Skin of body (tissue), 2 donors: ENCODE measurements around the gene VPS41. TPM values are rescaled to one million over a fixed set of nuclear protein-coding genes. Genes with fewer than 3 reads are reported as not detected.

ENCODE experiments used
- DNase-seq: peaks from one replicate; lab custom pipeline; 2025; lab: John Stamatoyannopoulos, UW
- total RNA-seq: library from RNA; depleted of rRNA; stranded (reverse); fragments of >200 nt; gene quantifications from one replicate; pipeline ENCODE4 v1.2.3, GENCODE V29; 2014

VPS41 gene
- total RNA-seq, 1 donor from 2014 or later, result 44.6 TPM

DNA sequence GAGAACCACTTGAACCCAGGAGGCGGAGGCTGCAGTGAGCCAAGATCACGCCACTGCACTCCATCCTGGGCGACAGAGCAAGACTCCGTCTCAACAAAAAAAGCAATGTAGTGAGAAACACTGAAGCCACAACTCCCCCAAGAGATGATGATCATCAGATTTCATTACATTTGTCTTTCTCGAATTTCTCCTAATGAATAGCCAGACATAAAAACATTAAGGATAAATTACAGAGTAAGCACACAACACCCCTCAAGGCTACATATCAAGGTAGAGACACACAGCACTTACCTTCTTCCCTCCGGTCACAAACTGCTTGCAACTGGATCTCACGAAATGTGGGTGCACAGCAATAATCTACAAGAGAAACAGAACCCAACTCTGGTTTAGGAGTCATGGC is 91.5 kb downstream of the VPS41 start:
- DNase-seq, result no peak

DNA sequence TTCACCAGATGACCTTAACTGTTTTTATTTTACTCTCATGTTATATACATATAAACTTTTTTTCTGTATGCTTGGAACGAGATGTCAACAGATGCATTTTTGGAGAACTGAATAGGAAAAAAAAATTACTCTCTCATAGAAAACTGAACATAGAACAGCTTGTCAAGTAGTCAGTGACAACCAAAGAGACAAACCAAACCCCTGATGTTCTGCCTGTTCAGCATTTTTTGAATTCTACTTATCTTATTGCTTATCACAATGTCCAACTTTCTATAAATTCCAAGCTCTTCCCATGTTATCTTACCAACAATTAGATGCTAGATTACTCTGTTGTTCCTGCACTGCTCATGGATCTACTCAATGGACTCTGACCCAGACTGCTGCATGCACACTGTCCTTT is 95.2 kb downstream of the VPS41 start:
- DNase-seq, result no peak

DNA sequence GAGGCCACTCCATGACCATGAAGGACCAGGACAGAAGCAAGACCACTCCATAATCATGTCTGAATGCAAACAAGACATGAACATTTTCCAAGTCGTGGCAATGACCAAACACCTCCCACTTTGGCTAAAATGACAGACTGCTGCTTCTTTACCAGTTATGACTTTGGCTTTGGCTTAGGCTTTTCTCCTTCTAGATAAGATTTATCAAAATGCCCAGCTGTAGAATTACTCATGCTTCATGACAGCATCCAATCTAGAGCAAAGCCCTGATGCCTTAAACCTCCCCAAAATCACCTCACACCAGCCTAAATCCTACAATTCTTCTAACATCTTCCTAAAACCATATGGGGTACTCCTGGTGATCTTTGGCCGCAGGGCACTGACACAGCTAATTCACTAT is 102.1 kb downstream of the VPS41 start:
- DNase-seq, result no peak

DNA sequence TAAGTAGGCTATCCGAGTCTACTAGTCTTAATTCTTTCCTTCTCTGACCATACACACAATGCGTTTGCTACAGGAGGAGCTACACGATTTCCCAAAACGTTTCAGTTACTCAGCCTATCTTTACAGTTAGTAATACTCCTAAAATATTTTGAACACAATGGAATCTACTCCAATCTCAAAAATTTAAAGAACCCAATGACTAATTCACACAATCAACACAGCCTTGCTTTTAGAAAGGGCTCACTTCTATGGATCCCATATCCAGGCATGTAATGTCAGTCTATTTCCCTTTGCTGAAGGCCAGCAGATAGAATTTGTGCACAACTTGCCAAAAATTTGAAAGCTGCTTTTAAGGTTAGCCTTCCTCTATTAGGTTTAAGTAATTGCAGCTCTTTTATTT is 107.2 kb downstream of the VPS41 start:
- DNase-seq, result no peak

DNA sequence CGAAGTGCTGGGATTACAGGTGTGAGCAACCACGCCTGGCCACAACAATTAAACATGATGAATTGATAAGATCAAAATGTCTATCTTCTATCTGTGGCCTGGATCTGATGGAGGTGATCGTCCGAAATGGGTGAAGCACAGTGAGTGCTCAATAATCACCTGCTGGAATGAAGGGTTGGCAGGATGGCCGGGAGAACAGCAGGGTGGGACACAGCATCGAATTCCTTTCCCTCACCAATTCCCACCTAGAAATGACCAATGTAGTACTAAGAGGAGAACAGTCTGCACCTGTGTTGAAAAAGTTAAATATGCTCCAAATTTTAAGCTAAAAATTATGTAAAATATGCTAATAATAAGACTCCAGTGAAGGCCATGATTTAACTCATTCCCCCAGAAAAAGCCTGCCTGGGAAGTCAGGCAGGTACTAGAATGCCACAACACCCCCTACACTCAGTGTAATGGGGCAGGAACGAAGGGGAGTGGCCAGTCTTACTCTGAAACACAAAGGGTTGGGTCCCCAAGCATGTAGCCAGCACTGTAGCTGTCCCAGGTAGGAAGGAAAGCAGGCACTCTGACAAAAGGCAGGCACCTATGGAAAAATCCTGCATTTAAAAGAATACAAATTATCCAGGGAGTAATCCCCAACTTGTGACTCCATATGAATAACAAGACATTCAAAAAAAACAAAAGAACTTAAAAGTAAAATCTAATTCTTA is 110.3 kb downstream of the VPS41 start:
- no peak for DNase-seq

DNA sequence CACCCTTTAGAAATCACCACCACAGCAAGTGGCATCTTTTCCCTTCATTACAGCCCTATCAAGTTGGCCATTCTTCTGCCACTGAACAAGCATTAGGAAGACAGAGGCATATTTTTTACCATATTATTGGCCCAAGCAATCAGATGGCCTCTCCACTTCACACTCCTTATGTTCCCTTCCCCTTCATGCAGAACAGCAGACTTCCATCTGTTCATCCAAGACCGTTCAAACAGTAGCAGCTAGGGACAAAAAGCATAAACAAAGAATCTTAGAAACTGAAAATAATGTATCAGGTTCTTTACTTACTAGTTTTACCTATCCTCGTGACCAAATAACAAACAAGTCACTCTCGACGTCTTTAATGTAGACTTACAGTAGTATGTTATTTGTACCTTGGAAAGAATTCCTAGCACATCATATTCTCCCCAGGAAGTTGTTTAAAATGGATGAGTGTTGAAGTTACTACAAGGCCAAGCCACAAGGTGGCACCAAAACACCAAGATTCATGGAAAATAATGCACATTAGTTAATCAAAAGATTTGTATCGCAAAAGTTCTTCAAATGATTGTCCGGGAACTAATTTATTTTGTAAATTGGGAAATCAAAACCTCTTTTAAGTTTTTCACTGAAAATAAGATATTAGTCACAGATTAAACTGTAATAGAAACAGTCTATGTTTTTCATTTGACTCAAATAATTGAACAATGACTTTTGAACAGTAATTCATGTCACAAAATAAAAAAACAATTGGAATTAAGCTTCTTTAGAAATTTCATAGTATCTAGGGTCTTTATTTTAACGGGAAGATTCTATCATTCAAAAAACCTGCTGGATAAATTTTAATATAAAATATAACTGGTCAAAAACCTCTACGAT is 112.1 kb downstream of the VPS41 start:
- DNase-seq, result peak; percentile 36

DNA sequence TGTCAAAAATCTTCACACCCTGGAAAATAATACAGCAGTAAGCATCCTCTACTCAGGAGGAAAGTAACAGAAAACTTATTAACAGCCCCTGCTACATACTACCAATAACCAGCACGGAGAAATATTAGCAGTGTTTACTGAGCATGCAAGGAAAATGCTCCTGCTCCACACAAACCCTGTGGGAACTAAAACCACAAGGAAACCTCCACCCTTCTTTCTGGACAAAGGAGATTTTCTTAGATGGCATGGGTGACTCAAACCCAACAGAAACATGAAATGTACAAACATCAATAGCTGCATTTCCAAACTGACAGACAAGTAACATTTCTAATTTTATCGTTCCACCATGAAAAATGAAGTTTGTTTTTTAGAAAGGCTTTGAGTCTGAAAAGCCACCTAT is 113.4 kb downstream of the VPS41 start:
- DNase-seq, result no peak

DNA sequence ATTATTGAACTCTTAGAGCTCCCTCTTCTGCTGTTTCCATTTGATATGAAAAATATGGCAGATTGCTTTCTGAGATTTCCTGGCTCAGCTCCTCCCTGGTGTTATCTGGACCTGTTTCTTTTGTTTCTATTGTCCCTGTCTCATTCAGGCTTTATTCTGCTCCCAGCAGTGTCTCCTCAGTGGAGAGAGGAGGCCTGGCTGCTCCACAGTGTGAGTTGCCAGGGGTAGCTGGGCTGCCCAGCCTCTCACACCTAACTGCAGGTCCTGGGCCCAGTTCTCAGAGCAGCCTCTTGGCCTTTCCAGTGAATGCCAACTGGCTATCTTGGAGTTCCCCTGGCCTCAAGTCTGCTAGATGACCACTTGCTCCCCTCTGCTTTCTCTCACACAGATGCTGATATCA is 127.0 kb downstream of the VPS41 start:
- DNase-seq, result no peak

DNA sequence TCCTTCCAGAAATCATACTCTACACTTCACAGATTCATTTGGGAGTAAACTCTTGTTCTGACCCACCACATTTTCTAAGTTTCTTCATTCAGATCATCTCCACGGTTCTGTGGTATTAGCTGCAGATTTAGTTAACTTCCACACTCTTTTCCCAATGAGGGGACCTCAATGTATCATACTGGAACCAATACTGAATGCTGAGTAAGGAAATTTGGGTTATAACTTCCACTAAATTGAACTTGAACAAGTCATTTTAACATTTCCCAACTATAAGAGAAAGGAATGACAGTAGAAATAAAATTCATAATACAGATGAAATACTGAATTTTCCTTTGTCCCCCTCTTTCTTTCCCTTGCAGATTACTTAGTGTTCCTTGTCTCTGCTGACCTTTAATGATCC is 131.4 kb downstream of the VPS41 start:
- DNase-seq, result no peak

DNA sequence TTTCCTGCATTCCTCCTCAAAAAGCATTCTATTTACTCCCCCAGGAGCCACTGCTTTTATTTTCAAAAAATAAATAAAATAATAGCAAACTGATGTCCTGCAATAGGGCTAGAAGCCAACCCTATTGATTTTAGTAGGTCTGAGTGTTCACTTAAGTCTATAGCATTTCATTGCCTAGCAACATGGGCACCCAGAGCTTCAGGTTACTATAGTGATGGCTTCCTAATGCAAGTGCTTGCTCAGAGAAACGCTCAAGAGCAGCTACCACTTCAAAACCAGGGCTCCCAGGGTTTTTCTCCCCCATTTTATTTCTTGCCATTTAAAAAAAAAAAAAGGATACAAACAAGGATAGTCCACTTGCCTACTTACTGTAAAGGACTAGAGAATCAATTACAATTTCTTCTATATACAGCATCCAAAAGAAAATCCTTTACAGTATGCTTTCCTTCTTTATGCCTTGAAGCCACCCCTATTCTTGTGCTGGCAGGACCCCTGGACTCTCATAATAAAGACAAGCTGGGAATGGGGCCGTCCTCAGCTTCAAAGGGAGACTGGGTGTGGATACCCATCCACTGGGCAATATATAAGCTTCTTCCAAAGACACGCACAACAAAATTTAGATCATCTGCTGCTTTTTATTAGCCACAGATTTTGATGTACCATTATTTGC is 133.3 kb downstream of the VPS41 start:
- no peak for DNase-seq

DNA sequence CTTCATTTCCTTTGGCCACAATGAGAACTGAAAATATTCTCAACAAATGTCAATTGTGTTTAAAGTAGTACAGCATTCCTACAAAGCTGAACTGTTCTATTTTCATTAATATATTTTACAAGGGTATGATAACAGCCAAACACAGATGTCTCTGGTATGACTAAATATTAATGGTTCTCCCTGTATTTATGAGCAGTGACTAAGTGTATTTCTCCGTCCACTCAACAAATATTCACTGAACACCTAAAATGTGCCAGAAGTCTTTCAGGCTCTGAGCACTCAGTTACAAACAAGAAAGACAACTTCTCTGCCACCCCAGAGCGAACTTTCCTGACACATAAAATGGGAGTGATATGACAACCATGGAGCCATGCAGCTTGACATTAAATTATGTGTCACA is 135.6 kb downstream of the VPS41 start:
- no peak for DNase-seq

DNA sequence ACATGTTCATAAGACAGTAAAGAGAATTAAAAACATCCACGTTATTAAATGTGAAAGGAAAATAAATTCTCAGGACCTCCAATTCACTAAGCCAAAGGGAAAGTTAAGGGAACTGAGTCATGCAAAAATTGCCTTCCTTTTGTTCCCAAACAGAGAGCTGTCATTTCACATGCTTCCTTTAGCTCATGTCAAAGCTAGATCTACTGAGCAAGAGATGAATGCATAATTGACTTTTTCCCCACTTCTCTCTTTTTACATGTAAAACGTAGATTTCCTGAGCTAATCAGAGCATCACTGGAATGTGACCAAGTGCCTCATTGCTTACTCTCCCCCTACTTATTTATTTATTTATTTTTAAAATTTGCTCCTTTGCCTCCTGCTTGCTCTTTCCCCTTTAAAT is 148.8 kb downstream of the VPS41 start:
- no peak for DNase-seq

DNA sequence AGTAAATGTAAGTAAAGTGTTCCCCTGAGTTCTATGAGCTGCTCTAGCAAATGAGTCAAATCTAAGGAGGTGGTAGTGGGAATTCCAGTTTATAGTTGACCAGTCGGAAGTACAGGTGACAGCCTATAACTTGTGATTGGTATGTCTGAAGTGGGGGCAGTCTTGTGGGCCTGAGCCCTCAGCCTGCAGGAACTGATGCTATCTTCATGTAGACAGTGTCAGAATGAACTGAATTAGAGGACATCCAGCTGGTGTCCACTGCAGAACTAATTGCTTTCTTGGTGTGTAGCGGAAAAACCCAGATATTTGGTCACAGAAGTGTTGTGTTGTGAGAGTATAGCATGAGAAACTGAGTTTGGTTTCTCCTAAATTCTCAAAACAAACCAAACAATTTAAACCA is 150.0 kb downstream of the VPS41 start:
- DNase-seq, result no peak

DNA sequence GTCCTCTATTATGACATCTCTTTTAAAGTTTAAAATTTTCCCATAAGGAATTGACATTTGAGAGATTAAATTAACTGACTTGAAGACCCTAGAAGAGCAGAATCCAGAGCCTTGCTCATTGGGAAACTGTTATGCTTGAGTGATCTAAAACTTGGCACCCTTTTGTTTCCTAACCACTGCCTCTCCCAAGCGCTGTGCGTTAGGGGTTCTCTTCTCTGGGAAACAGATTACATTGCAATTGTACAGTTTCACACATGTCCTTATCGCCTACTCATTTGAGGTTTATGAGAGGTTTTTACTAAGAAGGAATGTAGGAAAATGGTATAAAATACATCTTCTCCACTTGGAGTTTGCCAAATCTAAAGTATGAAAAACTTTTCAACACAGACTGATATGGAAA is 151.1 kb downstream of the VPS41 start:
- no peak for DNase-seq

DNA sequence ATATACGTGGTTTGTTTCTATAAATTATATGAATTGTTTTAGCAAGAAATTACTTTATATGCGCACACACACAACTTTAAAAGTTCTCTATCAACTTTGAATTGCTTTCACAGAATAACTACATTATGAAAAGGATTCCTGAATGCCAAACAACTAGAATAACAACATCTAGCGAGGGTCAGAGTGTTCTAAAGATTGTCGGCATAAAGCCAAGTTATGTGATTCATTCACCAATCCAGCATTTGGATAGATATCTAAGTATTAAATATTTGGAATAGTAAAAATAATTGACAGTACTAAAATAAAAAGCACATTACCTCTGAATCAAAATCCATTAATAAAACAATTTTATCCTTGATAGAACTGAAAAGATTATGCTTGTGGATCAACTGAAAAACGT is 152.5 kb downstream of the VPS41 start:
- DNase-seq, result no peak

DNA sequence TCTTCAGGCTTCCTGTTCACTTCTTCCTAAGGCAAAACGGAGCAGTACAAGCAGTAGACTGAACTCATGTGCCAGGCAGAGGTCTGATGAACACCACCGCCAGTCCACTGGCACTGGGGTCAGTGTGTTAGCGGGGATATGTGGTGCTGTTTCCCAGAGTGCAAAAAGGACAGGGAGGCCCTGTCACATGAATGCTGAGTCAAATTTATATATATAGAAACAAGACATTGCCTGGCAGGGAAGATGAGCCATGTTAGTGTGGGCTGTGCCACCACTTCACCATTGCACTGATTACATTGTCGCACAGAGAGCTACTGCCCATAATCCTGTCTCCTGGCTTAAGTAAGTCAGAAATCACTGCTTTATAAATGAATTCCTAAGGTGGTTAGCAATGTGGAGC is 155.6 kb downstream of the VPS41 start:
- no peak for DNase-seq

DNA sequence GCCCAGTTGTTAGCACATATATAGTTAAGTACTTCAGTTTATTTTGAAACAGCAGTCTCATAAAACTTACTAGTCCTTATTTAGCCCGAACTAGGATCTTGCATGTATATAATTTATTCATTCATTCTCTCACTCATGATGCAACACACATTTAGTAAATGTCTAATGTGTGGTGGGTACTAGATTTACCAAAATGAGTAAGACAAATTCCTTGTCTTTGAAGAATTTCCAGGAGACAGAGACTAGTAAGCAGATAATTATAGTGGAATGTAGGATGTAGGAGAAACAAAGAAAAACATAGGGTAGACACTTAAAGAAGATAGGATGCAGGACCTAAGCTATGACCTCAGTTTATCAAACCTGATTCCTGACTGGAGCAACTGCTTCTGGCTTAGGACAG is 157.6 kb downstream of the VPS41 start:
- DNase-seq, result no peak

DNA sequence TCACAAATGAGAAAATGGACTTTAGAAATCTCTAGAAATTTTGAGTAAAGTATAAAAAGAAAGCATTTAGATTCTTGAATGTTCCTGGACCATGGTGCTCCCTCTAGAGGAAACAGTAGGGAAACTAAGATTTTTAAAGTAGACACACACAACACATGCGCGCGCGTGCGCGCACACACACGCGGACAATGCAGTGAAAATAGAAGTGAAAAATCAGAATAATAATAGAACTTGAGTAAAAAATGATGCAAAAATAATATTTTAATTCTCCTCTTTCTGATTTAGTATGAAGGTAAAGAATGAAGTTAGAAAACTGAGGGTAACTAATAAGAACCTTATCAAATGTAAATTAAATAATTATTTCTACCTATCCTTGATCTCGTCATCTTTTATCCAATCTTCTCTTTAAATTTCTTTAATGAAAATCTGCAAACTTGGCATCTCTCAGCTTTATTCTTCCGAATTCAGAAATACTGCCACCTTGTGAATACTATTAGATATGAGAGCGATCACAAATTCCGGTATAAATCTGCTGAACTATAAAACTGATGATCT is 160.9 kb downstream of the VPS41 start:
- peak; percentile 8 for DNase-seq

DNA sequence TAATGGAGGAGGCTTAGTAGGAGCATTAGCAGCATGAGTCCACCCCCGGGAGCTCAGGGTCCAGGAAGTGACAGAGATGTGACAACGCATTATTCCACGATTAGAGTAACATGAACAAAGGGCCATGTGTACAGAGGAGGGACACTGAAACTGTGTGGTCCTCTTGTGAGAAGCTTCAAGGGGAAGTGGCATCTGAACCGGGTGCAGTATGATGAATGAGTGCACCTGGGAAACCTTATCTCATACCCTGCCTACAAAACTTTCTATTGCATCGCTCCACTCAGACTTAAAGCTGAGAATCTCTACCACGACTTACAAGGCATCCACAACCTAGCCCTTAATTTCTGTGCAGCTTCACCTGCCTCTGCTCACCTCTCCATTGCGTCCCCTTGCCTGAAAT is 162.6 kb downstream of the VPS41 start:
- no peak for DNase-seq

DNA sequence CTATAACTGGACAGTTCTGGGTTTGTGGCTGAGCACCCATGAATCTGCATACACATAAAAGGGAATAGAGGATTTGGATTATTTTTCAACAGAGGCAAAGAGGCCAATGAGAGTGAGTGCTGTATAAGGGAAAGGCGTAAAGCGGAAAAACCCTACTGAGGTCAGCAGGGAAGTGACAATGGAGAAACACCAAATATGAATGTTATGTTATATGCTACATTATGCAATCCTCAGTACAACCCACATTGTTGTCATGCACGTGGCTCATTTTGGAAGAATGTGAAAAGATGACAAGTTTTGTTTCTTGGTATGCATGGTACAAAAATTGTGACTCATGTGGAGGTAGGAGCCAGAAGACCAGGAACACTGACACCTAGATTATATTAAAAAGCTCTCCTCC is 164.2 kb downstream of the VPS41 start:
- DNase-seq, result no peak

DNA sequence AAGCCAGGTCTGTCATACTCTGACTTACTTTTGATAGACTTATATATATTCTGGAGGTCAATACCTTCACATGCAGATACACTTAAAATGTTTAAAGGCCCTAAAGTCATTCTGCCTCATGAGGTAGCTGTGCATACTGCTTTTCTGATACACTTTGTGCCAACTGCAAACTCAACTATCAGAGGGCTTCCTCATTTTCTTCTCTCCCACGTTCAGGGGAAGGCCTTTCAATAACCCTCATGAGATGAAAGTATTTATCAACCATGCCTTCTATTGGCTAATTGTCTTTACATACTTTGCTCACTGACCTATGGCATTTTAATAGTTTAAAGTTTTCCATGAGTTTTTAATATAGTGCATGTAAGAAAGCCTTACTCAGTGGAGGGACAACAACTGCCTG is 165.1 kb downstream of the VPS41 start:
- DNase-seq, result no peak

DNA sequence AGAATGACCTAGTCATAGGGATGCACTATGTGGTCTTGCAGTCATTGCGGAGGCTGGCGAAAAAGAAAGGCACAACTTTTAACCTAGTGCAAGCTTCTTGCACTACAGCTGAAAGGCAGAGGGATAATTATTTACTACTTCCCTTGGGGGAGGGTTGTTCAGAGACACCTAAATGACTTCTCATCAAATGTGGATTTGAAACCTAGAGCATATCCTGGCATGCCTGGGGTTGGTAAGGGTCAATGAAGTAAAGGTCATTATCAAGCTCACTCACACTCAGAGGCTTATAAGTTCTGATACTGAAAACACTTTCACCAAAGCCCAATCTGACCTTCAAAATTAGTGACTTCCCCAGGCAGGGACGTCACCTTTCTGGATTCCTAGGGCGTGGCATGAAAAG is 168.9 kb downstream of the VPS41 start:
- no peak for DNase-seq
